Stomach (tissue), 9 donors: ENCODE measurements around the gene AGTR1. TPM values are rescaled to one million over a fixed set of nuclear protein-coding genes. Genes with fewer than 3 reads are reported as not detected.

ENCODE experiments used
- DNase-seq, 2 donors: peaks; one replicate each; pipeline versions ENCODE4 v3.0.0 to v3.0.0-alpha.2; 2013 to 2019
- H3K27ac ChIP-seq, 5 donors: fragments of 200-600 bp in 4 of 5; sonication (generic) in 4 of 5; one replicate each; pipeline ENCODE4 v1.5.1; 2013 to 2019; ENCODE audit warnings: mild to moderate bottlenecking in 1 of 5, moderate library complexity in 1 of 5
- H3K27me3 ChIP-seq, 3 donors: fragments of 200-600 bp; sonication (generic); one replicate each; pipeline ENCODE4 v1.5.1; 2017 to 2019; ENCODE audit warnings: mixed run types in 1 of 3
- H3K36me3 ChIP-seq, 4 donors: fragments of 200-600 bp; sonication (generic); 1 replicate in 3 of 4; 2 replicates in 1 of 4; pipeline ENCODE4 v1.5.1; 2016 to 2019
- H3K4me1 ChIP-seq, 4 donors: fragments of 200-600 bp; sonication (generic); one replicate each; pipeline ENCODE4 v1.5.1; 2016 to 2019
- H3K4me3 ChIP-seq, 4 donors: fragments of 200-600 bp; sonication (generic) in 3 of 4; one replicate each; pipeline ENCODE4 v1.5.1; 2016 to 2019; ENCODE audit warnings: mild to moderate bottlenecking in 1 of 4
- H3K9me3 ChIP-seq, 4 donors: fragments of 200-600 bp; sonication (generic); one replicate each; pipeline ENCODE4 v1.5.1; 2016 to 2019
- EP300 ChIP-seq: sonication (generic); formaldehyde crosslinking; IDR thresholded peaks from one replicate; pipeline ENCODE4 v1.6.1; 2017; ENCODE audit warnings: antibody characterized with exemption
- POLR2A ChIP-seq, 4 donors: fragments of 450-650 bp; IDR thresholded peaks; one replicate each; pipeline ENCODE4 v1.6.1; 2016; ENCODE audit warnings: antibody characterized with exemption in 4 of 4, control low read depth in 2 of 4, mild to moderate bottlenecking in 1 of 4, moderate library complexity in 1 of 4
- POLR2AphosphoS5 ChIP-seq, 3 donors: sonication (generic); formaldehyde crosslinking; IDR thresholded peaks; one replicate each; pipeline ENCODE4 v1.6.1; 2016; ENCODE audit warnings: antibody characterized with exemption in 3 of 3
- WGBS, 5 donors: extraction: QIAGEN DNeasy Blood & Tissue Kit in 3 of 5; methylation state at CpG; one replicate each; pipeline versions ENCODE4 v1.1.5 to v1.1.7; 2013 to 2018; 5-methylcytosine and 5-hydroxymethylcytosine counted together
- intact Hi-C: fragments of 100-400 bp; cut with DNase I; formaldehyde crosslinking; loops from one replicate; pipeline ENCODE4 v1.15.1; 2023; ENCODE audit warnings: low total_unique reads
- polyA plus RNA-seq, 3 donors: library from polyadenylated mRNA; stranded (reverse); fragments of 200-250 nt; gene quantifications; one replicate each; pipeline ENCODE4 v1.2.3, GENCODE V29; 2013
- small RNA-seq, 4 donors: library from RNA; depleted of rRNA; stranded (forward); fragments of <200 nt; gene quantifications; one replicate each; pipeline ENCODE3, GENCODE V24; 2016
- total RNA-seq, 5 donors: library from RNA; depleted of rRNA; stranded (reverse); fragments of >200 nt; gene quantifications; one replicate each; pipeline versions ENCODE4 v1.1.0 to v1.2.3, GENCODE V29; 2014 to 2016
- TF ChIP-seq, protein P1 (sequence below), 7 experiments: fragments of 450-650 bp in 4 of 7; fragments of 200-600 bp in 3 of 7; sonication (generic) in 3 of 7; IDR thresholded peaks; one replicate each; pipeline ENCODE4 v1.5.1; 2016 to 2019; ENCODE audit warnings: antibody characterized with exemption in 7 of 7, control low read depth in 2 of 7, mild to moderate bottlenecking in 1 of 7
- donor health status: healthy with polysubstance abuse.
- donor health status: Bipolar disorder and iron deficiency.
- donor health status: healthy.

AGTR1 gene
- total and polyA plus RNA-seq, 8 donors, result 0.25 to 11.0 (median 3.6) TPM

DNA sequence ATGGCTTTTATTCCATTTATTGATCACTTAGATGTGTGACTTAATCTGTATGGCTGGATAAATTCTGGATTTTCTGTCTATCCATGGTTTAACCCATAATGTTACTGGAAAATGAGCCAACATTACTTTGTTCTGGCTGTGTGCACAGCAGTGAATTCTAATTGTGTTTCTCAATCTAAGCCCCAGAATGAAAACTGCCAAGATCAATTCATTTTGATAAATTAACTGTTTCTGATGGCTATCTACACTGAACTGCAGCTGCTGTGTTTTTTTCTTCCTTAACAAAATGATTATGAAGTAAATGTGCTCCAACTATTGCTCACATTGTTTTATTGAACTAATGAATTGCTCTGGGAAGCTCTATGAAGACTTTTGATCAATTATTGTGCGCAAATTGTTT is 94.2 kb downstream of the AGTR1 start:
- 93 to 100% (median 95%) methylated on average over 1 of the region's 1 CpG for WGBS, 5 donors
- H3K36me3 ChIP-seq, result no peaks in the 10 kb centered on the region
- no peaks in the 10 kb centered on the region for H3K27me3 ChIP-seq
- no peak overlapping the region for H3K4me3 ChIP-seq
- TF ChIP-seq POLR2AphosphoS5 (IDR thresholded peaks at IDR 0.05) (no peak), POLR2A (IDR thresholded peaks at IDR 0.05) (no peak), EP300 (no peak)
- TF ChIP-seq, protein P1, sequence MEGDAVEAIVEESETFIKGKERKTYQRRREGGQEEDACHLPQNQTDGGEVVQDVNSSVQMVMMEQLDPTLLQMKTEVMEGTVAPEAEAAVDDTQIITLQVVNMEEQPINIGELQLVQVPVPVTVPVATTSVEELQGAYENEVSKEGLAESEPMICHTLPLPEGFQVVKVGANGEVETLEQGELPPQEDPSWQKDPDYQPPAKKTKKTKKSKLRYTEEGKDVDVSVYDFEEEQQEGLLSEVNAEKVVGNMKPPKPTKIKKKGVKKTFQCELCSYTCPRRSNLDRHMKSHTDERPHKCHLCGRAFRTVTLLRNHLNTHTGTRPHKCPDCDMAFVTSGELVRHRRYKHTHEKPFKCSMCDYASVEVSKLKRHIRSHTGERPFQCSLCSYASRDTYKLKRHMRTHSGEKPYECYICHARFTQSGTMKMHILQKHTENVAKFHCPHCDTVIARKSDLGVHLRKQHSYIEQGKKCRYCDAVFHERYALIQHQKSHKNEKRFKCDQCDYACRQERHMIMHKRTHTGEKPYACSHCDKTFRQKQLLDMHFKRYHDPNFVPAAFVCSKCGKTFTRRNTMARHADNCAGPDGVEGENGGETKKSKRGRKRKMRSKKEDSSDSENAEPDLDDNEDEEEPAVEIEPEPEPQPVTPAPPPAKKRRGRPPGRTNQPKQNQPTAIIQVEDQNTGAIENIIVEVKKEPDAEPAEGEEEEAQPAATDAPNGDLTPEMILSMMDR (IDR thresholded peaks at IDR 0.05), result no peak
- intact Hi-C loops, result no loop called here
- H3K4me1 ChIP-seq, result no peaks in the 10 kb centered on the region
- no peak for DNase-seq
- no peak overlapping the region for H3K27ac ChIP-seq
- H3K9me3 ChIP-seq, result no peaks in the 10 kb centered on the region

DNA sequence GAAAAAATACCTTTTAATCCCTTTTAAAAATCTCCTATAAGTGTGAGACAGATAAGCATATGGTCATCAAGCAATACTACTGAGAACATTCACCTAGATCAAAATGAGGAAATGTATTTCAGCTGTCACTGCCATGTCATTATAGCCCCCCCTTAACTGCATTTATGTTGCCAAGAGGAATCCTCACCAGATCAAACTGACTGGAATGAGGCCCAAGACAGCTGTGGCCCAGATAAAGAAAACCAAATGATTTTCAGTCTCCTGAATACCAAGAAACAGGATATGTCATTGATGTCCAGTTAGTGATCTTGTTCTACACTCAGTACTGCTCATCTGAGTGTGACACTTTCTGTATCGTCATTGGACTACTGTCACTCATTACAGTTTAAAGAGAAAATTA is 94.8 kb downstream of the AGTR1 start:
- TF ChIP-seq POLR2A (IDR thresholded peaks at IDR 0.05), result no peak
- TF ChIP-seq EP300, result no peak
- TF ChIP-seq, protein P1 (IDR thresholded peaks at IDR 0.05), result no peak
- TF ChIP-seq POLR2AphosphoS5 (IDR thresholded peaks at IDR 0.05), result no peak
- Histone ChIP-seq H3K9me3 (no peaks in the 10 kb centered on the region), H3K27me3 (no peaks in the 10 kb centered on the region), H3K4me1 (no peaks in the 10 kb centered on the region), H3K4me3 (no peak overlapping the region), H3K36me3 (no peaks in the 10 kb centered on the region), H3K27ac (no peak overlapping the region)
- 79 to 93% (median 91%) methylated on average over 1 of the region's 1 CpG for WGBS, 5 donors
- intact Hi-C loops, result no loop called here
- no peak for DNase-seq

Small RNAs within 50 kb of the gene (small RNA-seq; reads per million reads assigned to genes)
- gene RPL38P1, result 0 reads per million in 4 donors

Other genes starting within 250 kb of the AGTR1 start
- under 1 TPM in 1 of 5 donors, not detected in 4; 0.92 TPM for gene CPB1, start 129.9 kb downstream of the AGTR1 start, total RNA-seq
- gene CPB1, start 129.9 kb downstream of the AGTR1 start, polyA plus RNA-seq, result 10 to 100 TPM in 1 of 3 donors, 1 to 10 TPM in 1, under 1 TPM in 1; 0.70 to 29.2 (median 6.9) TPM
- gene CPA3, start 167.4 kb downstream of the AGTR1 start, total RNA-seq, result 10 to 100 TPM in 2 of 5 donors, not detected in 3; 19.8 to 29.6 TPM
- gene CPA3, start 167.4 kb downstream of the AGTR1 start, polyA plus RNA-seq, result 10 to 100 TPM in 1 of 3 donors, 1 to 10 TPM in 2; 1.1 to 24.9 (median 8.8) TPM